ENCODE results near the gene ZNF615.
"Not testable (repeated sequence)": the region's sequence is repeated elsewhere in the genome, so short reads cannot be mapped to it uniquely, and the experiment has no call there.

ZNF615 gene

DNA sequence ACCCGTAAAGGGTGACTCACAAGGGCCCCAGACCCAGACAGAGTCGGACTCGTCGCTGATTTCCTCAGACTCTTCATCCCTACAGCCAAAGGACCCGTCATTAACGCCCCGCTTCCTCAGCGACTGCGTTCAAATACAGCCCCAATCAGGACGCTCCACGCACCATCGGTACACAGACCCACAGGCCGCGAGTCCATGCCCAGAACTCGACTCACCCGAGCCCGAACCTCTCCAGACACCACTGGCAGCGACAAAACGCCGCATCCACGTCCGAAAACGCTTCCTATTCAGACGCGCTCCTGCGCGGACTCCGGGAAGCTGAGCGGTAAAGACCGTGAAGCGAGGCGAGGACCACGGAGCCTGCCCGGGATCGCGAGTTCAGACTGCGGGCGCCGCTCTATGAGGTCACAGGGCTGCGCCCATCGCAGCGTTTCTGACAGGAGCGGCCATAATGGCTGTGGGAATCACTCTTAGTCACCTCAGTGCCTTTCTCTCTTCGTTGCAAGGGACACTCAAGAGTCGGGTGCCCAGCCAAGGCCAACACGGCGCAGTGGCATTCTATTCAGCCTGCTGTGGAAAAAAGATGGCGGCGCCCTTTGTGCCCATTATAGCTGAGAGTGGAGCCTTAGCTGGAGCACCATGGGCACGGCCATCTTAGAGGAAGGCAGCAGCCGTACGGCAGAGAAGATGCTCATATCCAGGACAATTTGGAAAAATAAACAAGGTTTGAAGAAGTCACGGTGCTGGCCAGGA is 20.2 kb upstream of the ZNF615 start, which contains the start of gene ZNF614:
Gene ZNF614, minus strand, starts transcription at position 353 of the 753 bp plus-strand sequence. CDS start 2,634 bp downstream, outside the sequence.
- DNase-seq (ENCODE audit: low spot score), result peak; percentile 91
- TF ChIP-seq, protein P1, sequence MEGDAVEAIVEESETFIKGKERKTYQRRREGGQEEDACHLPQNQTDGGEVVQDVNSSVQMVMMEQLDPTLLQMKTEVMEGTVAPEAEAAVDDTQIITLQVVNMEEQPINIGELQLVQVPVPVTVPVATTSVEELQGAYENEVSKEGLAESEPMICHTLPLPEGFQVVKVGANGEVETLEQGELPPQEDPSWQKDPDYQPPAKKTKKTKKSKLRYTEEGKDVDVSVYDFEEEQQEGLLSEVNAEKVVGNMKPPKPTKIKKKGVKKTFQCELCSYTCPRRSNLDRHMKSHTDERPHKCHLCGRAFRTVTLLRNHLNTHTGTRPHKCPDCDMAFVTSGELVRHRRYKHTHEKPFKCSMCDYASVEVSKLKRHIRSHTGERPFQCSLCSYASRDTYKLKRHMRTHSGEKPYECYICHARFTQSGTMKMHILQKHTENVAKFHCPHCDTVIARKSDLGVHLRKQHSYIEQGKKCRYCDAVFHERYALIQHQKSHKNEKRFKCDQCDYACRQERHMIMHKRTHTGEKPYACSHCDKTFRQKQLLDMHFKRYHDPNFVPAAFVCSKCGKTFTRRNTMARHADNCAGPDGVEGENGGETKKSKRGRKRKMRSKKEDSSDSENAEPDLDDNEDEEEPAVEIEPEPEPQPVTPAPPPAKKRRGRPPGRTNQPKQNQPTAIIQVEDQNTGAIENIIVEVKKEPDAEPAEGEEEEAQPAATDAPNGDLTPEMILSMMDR (IDR thresholded peaks at IDR 0.05), result no peak

DNA sequence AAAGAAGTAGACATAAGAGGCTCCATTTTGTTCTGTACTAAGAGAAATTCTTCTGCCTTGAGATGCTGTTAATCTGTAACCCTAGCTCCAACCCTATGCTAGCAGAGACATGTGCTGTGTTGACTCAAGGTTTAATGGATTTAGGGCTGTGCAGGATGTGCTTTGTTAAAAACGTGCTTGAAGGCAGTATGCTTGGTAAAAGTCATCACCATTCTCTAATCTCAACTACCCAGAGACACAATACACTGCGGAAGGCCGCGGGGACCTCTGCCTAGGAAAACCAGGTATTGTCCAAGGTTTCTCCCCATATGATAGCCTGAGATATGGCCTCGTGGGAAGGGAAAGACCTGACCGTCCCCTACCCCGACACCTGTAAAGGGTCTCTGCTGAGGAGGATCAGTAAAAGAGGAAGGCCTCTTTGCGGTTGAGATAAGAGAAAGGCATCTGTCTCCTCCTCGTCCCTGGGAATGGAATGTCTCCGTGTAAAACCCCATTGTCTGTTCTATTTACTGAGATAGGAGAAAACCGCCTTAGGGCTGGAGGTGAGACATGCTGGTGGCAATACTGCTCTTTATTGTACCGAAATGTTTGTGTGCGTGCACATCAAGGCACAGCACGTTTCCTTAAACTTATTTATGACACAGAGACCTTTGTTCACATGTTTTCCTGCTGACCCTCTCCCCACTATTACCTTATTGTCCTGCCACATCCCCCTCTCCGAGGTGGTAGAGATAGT is 18.4 kb upstream of the ZNF615 start:
- not testable (repeated sequence) for DNase-seq (ENCODE audit: low spot score); H3K27ac ChIP-seq
- H3K4me3 ChIP-seq, result peak overlapping the region; percentile 79

More for the DNA sequence above, 20.2 kb upstream of the ZNF615 start, which contains the start of gene ZNF614:
- H3K27ac ChIP-seq, result peak within 1 kb of the TSS; percentile 88 to 91
- peak within 1 kb of the TSS; percentile 79 for H3K4me3 ChIP-seq

DNA sequence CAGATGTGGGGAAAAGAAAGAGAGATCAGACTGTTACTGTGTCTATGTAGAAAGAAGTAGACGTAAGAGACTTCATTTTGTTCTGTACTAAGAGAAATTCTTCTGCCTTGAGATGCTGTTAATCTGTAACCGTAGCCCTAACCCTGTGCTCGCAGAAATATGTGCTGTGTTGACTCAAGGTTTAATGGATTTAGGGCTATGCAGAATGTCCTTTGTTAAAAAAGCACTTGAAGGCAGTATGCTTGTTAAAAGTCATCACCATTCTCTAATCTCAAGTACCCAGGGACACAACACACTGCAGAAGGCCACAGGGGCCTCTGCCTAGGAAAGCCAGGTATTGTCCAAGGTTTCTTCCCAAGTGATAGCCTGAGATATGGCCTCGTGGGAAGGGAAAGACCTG is 16.5 kb upstream of the ZNF615 start:
- DNase-seq (ENCODE audit: low spot score); H3K27ac ChIP-seq; H3K4me3 ChIP-seq: not testable (repeated sequence)

DNA sequence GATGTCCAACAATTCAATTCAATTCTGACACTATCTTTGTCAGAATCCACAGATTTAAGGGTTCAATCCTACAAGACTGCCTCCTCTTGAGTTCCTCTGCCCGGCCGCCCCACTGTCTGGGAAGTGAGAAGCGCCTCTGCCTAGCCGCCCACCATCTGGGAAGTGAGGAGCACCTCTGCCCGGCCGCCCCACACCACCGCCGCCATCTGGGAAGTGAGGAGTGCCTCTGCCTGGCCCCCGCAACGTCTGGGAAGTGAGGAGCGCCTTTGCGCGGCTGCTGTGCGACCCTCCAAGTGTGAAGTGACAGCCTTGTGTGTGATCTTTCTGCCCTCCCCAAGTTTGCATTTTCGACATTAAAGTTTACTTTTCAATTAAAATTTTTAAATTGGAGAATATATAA is 14.2 kb upstream of the ZNF615 start:
- TF ChIP-seq, protein P1 (IDR thresholded peaks at IDR 0.05), result no peak
- H3K4me3 ChIP-seq, result no peak overlapping the region
- DNase-seq (ENCODE audit: low spot score), result no peak
- H3K27ac ChIP-seq, result no peak overlapping the region

DNA sequence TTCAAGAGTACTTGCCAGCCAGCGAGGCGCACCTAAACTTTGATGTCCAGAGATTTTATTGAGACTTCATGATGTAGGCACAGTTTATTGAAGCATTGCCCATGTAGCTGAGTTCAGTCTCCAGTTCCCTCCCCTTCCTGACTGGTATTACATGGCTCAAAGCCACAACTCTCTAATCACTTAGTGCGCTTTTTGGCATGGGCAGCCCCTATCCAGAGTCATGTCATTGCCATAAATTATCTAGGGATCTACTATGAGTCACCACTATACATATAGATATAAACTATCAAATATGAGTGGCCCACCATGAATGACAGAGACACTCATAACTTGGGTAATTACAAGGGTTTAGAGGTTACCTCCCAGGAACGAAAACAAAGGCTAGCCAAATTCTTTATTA is 12.5 kb upstream of the ZNF615 start:
- DNase-seq (ENCODE audit: low spot score), result no peak
- H3K27ac ChIP-seq, result no peak overlapping the region
- no peak overlapping the region for H3K4me3 ChIP-seq
- TF ChIP-seq, protein P1 (IDR thresholded peaks at IDR 0.05), result no peak

DNA sequence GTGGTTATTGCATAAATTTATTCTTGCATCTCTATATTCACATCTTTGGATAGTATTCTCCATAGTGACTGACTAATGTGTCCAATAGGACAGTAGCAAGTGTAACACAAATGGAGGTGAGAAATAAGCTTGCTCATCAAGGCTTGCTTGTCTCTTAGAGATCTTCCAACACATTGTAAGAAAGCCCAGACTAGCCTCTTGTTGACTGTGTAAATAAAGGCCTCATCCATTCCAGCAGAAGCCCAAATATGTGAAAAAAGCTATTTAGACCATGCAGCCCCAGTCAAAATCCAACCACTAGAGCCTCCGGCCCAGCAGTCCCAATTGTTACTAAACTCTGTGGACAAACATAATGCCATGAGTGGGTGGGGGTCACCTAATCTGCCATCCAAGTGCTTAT is 2.7 kb upstream of the ZNF615 start:
- Histone ChIP-seq H3K4me3 (no peak overlapping the region), H3K27ac (no peak overlapping the region)
- DNase-seq (ENCODE audit: low spot score), result no peak
- TF ChIP-seq, protein P1 (IDR thresholded peaks at IDR 0.05), result no peak

DNA sequence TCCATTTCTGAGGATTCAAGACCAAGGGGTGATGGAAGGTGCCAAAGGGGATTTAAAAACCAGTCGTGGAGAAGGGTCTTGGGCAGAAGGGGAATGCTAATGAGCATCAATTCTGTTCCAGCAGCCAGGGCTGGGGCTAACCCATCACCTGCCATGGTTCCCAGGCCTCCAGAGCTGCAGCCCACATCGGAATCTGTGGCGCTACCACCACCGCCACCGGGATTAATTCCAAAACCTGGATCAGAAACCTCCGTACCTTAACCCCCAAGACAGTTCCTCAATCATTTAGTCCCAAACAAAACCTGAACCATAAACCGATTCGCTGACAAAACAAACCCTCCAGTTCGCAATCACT is 583 bp downstream of the ZNF615 start:
- peak overlapping the region; percentile 75 to 90 for H3K27ac ChIP-seq
- peak overlapping the region; percentile 71 for H3K4me3 ChIP-seq
- no peak for DNase-seq (ENCODE audit: low spot score)
- TF ChIP-seq, protein P1 (IDR thresholded peaks at IDR 0.05), result no peak

All from coronary artery (tissue), 2 donors.